CD8-positive, alpha-beta memory T cell (primary cell): ENCODE results near the gene TIMP3. TPM values are rescaled to one million over a fixed set of nuclear protein-coding genes. Genes with fewer than 3 reads are reported as not detected.
"Not testable (repeated sequence)": the region's sequence is repeated elsewhere in the genome, so short reads cannot be mapped to it uniquely, and the experiment has no call there.

Experiments used
- CTCF ChIA-PET: fragments of 350-600 bp; sonication (Branson Sonifier 250); formaldehyde crosslinking; loops from one replicate; lab custom pipeline; 2021; ENCODE audit warnings: antibody characterized with exemption; lab: Charles Lee
- POLR2A ChIA-PET: fragments of 350-600 bp; sonication (Branson Sonifier 250); formaldehyde crosslinking; loops from one replicate; lab custom pipeline; 2021; ENCODE audit warnings: antibody characterized with exemption; lab: Charles Lee
- DNase-seq, 5 donors: peaks; one replicate each; pipeline versions ENCODE4 v3.0.0 to v3.0.0-alpha.2; 2020 to 2022; ENCODE audit warnings: mixed read lengths in 1 of 5
- H3K27ac ChIP-seq: one replicate; pipeline ENCODE4 v1.7.0; 2013; ENCODE audit warnings: low read depth, mild to moderate bottlenecking, low read length, moderate library complexity
- H3K27me3 ChIP-seq: 2 replicates; pipeline ENCODE4 v1.7.0; 2013; ENCODE audit warnings: low read length, mild to moderate bottlenecking; ENCODE audit not compliant: insufficient read depth, poor library complexity, severe bottlenecking
- H3K36me3 ChIP-seq: 2 replicates; pipeline ENCODE4 v1.7.0; 2013; ENCODE audit warnings: mild to moderate bottlenecking, low read length, moderate library complexity; ENCODE audit not compliant: insufficient read depth
- H3K4me1 ChIP-seq: 2 replicates; pipeline ENCODE4 v1.7.0; 2013; ENCODE audit warnings: mild to moderate bottlenecking, low read length, moderate library complexity; ENCODE audit not compliant: insufficient read depth
- H3K4me3 ChIP-seq: 2 replicates; pipeline ENCODE4 v1.7.0; 2013; ENCODE audit warnings: mild to moderate bottlenecking, low read length
- H3K9me3 ChIP-seq: 2 replicates; pipeline ENCODE4 v1.7.0; 2013; ENCODE audit warnings: mild to moderate bottlenecking, low read length
- H3K27ac Mint-ChIP-seq, 8 donors: one replicate each; pipeline ENCODE4 v1.8.0; 2020 to 2021; ENCODE audit warnings: mixed read lengths in 8 of 8, mild to moderate bottlenecking in 6 of 8, inconsistent platforms in 3 of 8, moderate library complexity in 3 of 8
- H3K27me3 Mint-ChIP-seq, 2 donors: one replicate each; pipeline ENCODE4 v1.8.0; 2020 to 2021; ENCODE audit warnings: mixed read lengths in 2 of 2, mild to moderate bottlenecking in 1 of 2, moderate library complexity in 1 of 2
- H3K36me3 Mint-ChIP-seq, 3 donors: one replicate each; pipeline ENCODE4 v1.8.0; 2020 to 2021; ENCODE audit warnings: mixed read lengths in 3 of 3, inconsistent platforms in 1 of 3, mild to moderate bottlenecking in 1 of 3
- H3K4me1 Mint-ChIP-seq, 3 donors: one replicate each; pipeline ENCODE4 v1.8.0; 2020 to 2021; ENCODE audit warnings: mixed read lengths in 3 of 3, inconsistent platforms in 1 of 3, mild to moderate bottlenecking in 1 of 3
- H3K4me3 Mint-ChIP-seq, 7 donors: one replicate each; pipeline ENCODE4 v1.8.0; 2020 to 2021; ENCODE audit warnings: mixed read lengths in 7 of 7, mild to moderate bottlenecking in 6 of 7, moderate library complexity in 4 of 7, inconsistent platforms in 2 of 7
- H3K9me3 Mint-ChIP-seq, 5 donors: one replicate each; pipeline ENCODE4 v1.8.0; 2020 to 2022; ENCODE audit warnings: mixed read lengths in 5 of 5, mild to moderate bottlenecking in 3 of 5, moderate library complexity in 2 of 5, inconsistent platforms in 1 of 5
- polyA plus RNA-seq: library from polyadenylated mRNA; unstranded; fragments of 300-500 nt; fragmentation: Illumina TruSeq; gene quantifications from one replicate; pipeline ENCODE4 v1.2.3, GENCODE V29; 2021
- total RNA-seq, 2 experiments: library from RNA; stranded (reverse); gene quantifications; one replicate each; pipeline ENCODE4 v1.2.3, GENCODE V29; 2021

The TIMP3 gene
- total and polyA plus RNA-seq, 3 experiments from 2014 or later = 0.22 to 0.24 TPM; not detected in 1

DNA sequence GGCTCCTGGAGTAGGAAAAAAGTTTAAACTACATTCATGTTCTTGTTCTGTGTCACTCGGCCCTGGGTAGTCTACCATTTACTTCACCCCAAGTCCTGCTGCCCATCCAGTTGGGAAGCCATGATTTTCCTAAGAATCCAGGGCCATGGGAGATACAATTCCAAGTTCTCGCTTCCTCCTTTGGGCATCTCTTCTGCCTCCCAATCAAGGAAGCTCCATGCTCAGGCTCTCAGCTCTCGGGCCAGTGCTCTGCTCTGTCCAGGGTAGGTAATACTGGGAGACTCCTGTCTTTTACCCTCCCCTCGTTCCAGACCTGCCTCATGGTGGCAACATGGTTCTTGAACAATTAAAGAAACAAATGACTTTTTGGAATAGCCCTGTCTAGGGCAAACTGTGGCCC is 60.6 kb downstream of the TIMP3 start:
- H3K27me3 Mint-ChIP-seq = peaks cover 2 to 3% of the 10 kb centered on the region in 2 donors
- H3K4me1 Mint-ChIP-seq = no peaks in the 10 kb centered on the region
- no peak overlapping the region for H3K4me3 ChIP-seq
- H3K36me3 Mint-ChIP-seq = no peaks in the 10 kb centered on the region
- ChIA-PET CTCF (no interaction called here), POLR2A (no interaction called here)
- no peak overlapping the region for H3K27ac ChIP-seq
- no peak overlapping the region for H3K27ac Mint-ChIP-seq
- no peaks in the 10 kb centered on the region for H3K36me3 ChIP-seq
- no peaks in the 10 kb centered on the region for H3K4me1 ChIP-seq
- peaks cover 0 to 2% (median 0%) of the 10 kb centered on the region in 5 donors for H3K9me3 Mint-ChIP-seq
- H3K9me3 ChIP-seq = no peaks in the 10 kb centered on the region
- no peak for DNase-seq
- no peak overlapping the region for H3K4me3 Mint-ChIP-seq
- no peaks in the 10 kb centered on the region for H3K27me3 ChIP-seq

DNA sequence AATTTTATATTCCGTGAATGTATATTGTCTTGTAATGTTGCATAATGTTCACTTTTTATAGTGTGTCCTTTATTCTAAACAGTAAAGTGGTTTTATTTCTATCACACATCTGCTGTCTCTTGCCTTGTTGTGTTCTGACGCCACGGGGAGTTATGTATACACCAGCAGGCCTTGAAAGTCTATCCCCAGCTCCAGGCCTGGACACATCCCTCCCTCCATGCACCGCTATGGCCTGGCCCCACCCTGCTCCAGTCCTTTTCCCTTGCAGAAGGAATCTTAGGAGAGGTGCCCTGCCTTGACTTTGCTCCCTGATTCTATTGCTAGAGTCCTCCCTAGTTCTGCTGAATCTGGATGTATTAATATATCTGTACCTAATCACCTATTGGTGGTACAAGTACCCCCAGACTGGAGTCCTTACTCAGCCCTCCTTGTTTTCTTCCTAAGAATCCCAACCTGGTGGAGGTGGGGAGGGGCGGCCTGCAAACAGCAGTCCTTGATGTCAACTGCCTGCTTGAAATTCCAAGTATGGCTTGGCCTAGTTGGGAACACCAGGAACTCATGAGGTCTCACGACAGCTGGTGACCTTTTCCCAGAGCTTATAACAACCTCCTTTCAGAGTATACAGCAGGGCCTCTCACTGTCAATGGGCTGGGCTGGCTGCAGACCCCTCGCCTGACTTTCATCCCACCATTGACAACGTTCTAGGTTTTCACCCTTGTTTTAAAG is 61.6 kb downstream of the TIMP3 start:
- POLR2A ChIA-PET = no interaction called here

DNA sequence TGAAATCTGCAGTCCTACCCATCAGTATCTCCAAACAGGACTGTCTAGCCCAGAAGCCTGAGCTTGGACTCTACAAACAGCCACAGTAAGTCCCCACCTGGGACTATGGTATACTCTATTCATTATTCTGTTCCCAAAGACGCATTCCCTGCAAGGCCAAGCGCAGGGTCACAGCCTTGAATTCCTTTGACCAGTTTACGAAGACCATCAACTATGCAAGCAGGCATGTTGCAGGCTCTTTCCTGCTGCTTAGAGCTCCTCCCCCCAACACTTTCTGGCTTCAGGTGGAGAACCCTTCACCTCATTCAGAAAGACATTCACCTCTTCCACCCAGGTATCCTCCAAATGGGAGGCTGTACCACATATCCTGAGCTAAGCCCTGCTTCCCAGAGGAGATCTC is 62.5 kb downstream of the TIMP3 start:
- H3K4me3 Mint-ChIP-seq = no peak overlapping the region
- H3K27me3 Mint-ChIP-seq = peaks cover 2 to 7% of the 10 kb centered on the region in 2 donors
- Histone ChIP-seq H3K9me3 (no peaks in the 10 kb centered on the region), H3K27ac (no peak overlapping the region), H3K27me3 (no peaks in the 10 kb centered on the region), H3K36me3 (no peaks in the 10 kb centered on the region), H3K4me1 (no peaks in the 10 kb centered on the region), H3K4me3 (no peak overlapping the region)
- POLR2A ChIA-PET = no interaction called here
- no peaks in the 10 kb centered on the region for H3K4me1 Mint-ChIP-seq
- no peak for DNase-seq
- no peaks in the 10 kb centered on the region for H3K36me3 Mint-ChIP-seq
- H3K27ac Mint-ChIP-seq = no peak overlapping the region
- H3K9me3 Mint-ChIP-seq = no peaks in the 10 kb centered on the region
- CTCF ChIA-PET = no interaction called here

More for the DNA sequence above, 61.6 kb downstream of the TIMP3 start:
- Mint-ChIP-seq H3K9me3 (no peaks in the 10 kb centered on the region), H3K36me3 (no peaks in the 10 kb centered on the region), H3K4me1 (no peaks in the 10 kb centered on the region), H3K27ac (no peak overlapping the region), H3K4me3 (no peak overlapping the region), H3K27me3 (peaks cover 2 to 7% of the 10 kb centered on the region in 2 donors)
- Histone ChIP-seq H3K27me3 (no peaks in the 10 kb centered on the region), H3K27ac (no peak overlapping the region), H3K4me3 (no peak overlapping the region), H3K36me3 (no peaks in the 10 kb centered on the region), H3K4me1 (no peaks in the 10 kb centered on the region), H3K9me3 (no peaks in the 10 kb centered on the region)
- DNase-seq = no peak
- CTCF ChIA-PET = no interaction called here

- POLR2A ChIA-PET = no interaction called here
These were observed 63.1 kb downstream of the TIMP3 start for GRCh38 chr22:32864596-32864995.

GRCh38 chr22:32866953-32867352 is 65.4 kb downstream of the TIMP3 start:
- H3K36me3 Mint-ChIP-seq = no peaks in the 10 kb centered on the region
- Histone ChIP-seq H3K4me1 (no peaks in the 10 kb centered on the region), H3K27me3 (no peaks in the 10 kb centered on the region), H3K27ac (no peak overlapping the region), H3K9me3 (no peaks in the 10 kb centered on the region), H3K36me3 (no peaks in the 10 kb centered on the region), H3K4me3 (no peak overlapping the region)
- peaks cover 7 to 9% of the 10 kb centered on the region in 2 donors for H3K27me3 Mint-ChIP-seq
- ChIA-PET CTCF (no interaction called here), POLR2A (no interaction called here)
- no peaks in the 10 kb centered on the region for H3K4me1 Mint-ChIP-seq
- DNase-seq = no peak
- H3K9me3 Mint-ChIP-seq = peaks cover 0 to 3% (median 0%) of the 10 kb centered on the region in 5 donors
- no peak overlapping the region for H3K4me3 Mint-ChIP-seq
- H3K27ac Mint-ChIP-seq = no peak overlapping the region

More at GRCh38 chr22:32864596-32864995, 63.1 kb downstream of the TIMP3 start:
- H3K9me3 Mint-ChIP-seq = no peaks in the 10 kb centered on the region
- H3K4me3 Mint-ChIP-seq = no peak overlapping the region
- CTCF ChIA-PET = no interaction called here
- Histone ChIP-seq H3K4me1 (no peaks in the 10 kb centered on the region), H3K27me3 (no peaks in the 10 kb centered on the region), H3K9me3 (no peaks in the 10 kb centered on the region), H3K36me3 (no peaks in the 10 kb centered on the region), H3K4me3 (no peak overlapping the region), H3K27ac (no peak overlapping the region)
- no peak for DNase-seq
- H3K27me3 Mint-ChIP-seq = peaks cover 2 to 7% of the 10 kb centered on the region in 2 donors
- no peaks in the 10 kb centered on the region for H3K4me1 Mint-ChIP-seq
- H3K27ac Mint-ChIP-seq = no peak overlapping the region
- H3K36me3 Mint-ChIP-seq = no peaks in the 10 kb centered on the region

DNA sequence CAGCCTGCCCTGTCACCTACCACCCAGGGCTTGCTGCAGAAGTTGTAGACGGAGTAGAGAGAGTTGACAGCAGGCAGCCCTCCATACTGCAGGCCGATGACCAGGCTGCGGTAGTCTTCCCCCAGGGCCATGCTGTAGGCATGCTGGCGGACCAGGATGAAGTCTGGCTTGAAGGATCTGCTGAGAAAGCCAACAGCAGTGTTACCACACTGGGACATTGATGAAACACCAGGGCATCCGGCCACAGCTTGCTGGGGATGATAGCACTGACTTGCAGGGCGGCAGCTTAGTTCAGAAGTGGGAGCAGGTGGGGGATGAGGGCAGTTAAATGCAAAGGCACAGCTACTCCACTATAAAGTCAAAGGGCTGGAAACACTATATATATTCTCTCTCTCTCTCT is 67.4 kb downstream of the TIMP3 start:
- Histone ChIP-seq H3K4me3 (no peak overlapping the region), H3K36me3 (no peaks in the 10 kb centered on the region), H3K9me3 (no peaks in the 10 kb centered on the region), H3K27me3 (no peaks in the 10 kb centered on the region), H3K27ac (no peak overlapping the region), H3K4me1 (no peaks in the 10 kb centered on the region)
- Mint-ChIP-seq H3K27ac (no peak overlapping the region), H3K9me3 (peaks cover 0 to 6% (median 0%) of the 10 kb centered on the region in 5 donors), H3K4me1 (no peaks in the 10 kb centered on the region), H3K27me3 (peaks cover 7 to 10% of the 10 kb centered on the region in 2 donors), H3K4me3 (no peak overlapping the region), H3K36me3 (no peaks in the 10 kb centered on the region)
- no peak for DNase-seq
- POLR2A ChIA-PET = no interaction called here
- CTCF ChIA-PET = no interaction called here

- Mint-ChIP-seq H3K4me3 (no peak overlapping the region), H3K36me3 (no peaks in the 10 kb centered on the region), H3K27ac (no peak overlapping the region), H3K27me3 (peaks cover 6 to 14% of the 10 kb centered on the region in 2 donors), H3K9me3 (peaks cover 0 to 6% (median 0%) of the 10 kb centered on the region in 5 donors), H3K4me1 (no peaks in the 10 kb centered on the region)
- Histone ChIP-seq H3K27me3 (no peaks in the 10 kb centered on the region), H3K9me3 (no peaks in the 10 kb centered on the region), H3K4me3 (no peak overlapping the region), H3K4me1 (no peaks in the 10 kb centered on the region), H3K27ac (no peak overlapping the region), H3K36me3 (no peaks in the 10 kb centered on the region)
- ChIA-PET POLR2A (no interaction called here), CTCF (no interaction called here)
- DNase-seq = no peak
These were observed 69.0 kb downstream of the TIMP3 start for GRCh38 chr22:32870474-32870873.

DNA sequence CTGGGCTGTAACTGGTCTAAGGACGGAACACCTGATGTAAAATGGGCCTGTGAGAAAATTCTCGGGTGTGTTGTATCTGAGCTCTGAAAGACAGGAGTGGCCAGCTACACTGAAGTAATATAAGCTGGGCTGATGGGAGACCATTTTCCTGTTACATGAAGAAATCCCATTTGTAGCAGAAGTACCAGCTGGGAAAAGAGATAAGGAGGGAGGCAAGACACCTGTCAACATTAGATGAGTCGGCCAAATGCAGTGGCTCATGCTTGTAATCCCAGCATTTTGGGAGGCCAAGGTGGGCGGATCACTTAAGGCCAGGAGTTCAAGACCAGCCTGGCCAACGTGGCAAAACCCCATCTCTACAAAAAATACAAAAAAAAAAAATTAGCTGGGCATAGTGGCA is 72.1 kb downstream of the TIMP3 start:
- H3K27me3 ChIP-seq, H3K9me3 Mint-ChIP-seq, H3K4me3 ChIP-seq, H3K36me3 ChIP-seq, H3K27ac ChIP-seq, H3K36me3 Mint-ChIP-seq, H3K4me1 Mint-ChIP-seq, H3K4me3 Mint-ChIP-seq, H3K4me1 ChIP-seq, H3K27ac Mint-ChIP-seq, DNase-seq, CTCF ChIA-PET, H3K9me3 ChIP-seq, POLR2A ChIA-PET: not testable (repeated sequence)
- peaks cover 11 to 20% of the 10 kb centered on the region in 2 donors for H3K27me3 Mint-ChIP-seq
